Skeletal muscle tissue (tissue), 4 donors: ENCODE measurements around the gene ITPRID2. TPM values are rescaled to one million over a fixed set of nuclear protein-coding genes. Genes with fewer than 3 reads are reported as not detected.
"Not testable (repeated sequence)": the region's sequence is repeated elsewhere in the genome, so short reads cannot be mapped to it uniquely, and the experiment has no call there.

Experiments used
- H3K27ac ChIP-seq: one replicate; pipeline ENCODE4 v1.7.0; 2013; ENCODE audit warnings: mild to moderate bottlenecking, low read depth, low read length, inconsistent platforms
- H3K27me3 ChIP-seq, 3 donors: one replicate each; pipeline ENCODE4 v1.7.0; 2013; ENCODE audit warnings: low read length in 3 of 3; ENCODE audit not compliant: control insufficient read depth in 3 of 3, insufficient read depth in 3 of 3
- H3K36me3 ChIP-seq, 3 donors: one replicate each; pipeline ENCODE4 v1.7.0; 2013; ENCODE audit warnings: low read length in 3 of 3; ENCODE audit not compliant: control insufficient read depth in 3 of 3, insufficient read depth in 3 of 3
- H3K4me1 ChIP-seq, 3 donors: one replicate each; pipeline ENCODE4 v1.7.0; 2013; ENCODE audit warnings: low read length in 3 of 3, mild to moderate bottlenecking in 3 of 3; ENCODE audit not compliant: control insufficient read depth in 3 of 3, insufficient read depth in 3 of 3
- H3K4me3 ChIP-seq, 3 donors: one replicate each; pipeline ENCODE4 v1.7.0; 2013; ENCODE audit warnings: low read length in 3 of 3
- H3K9ac ChIP-seq, 3 donors: one replicate each; pipeline ENCODE4 v1.7.0; 2013; ENCODE audit warnings: low read length in 3 of 3, mild to moderate bottlenecking in 3 of 3, moderate library complexity in 2 of 3, low read depth in 1 of 3
- H3K9me3 ChIP-seq, 3 donors: one replicate each; pipeline ENCODE4 v1.7.0; 2013; ENCODE audit warnings: low read length in 3 of 3; ENCODE audit not compliant: control insufficient read depth in 3 of 3
- total RNA-seq: library from RNA; depleted of rRNA; stranded (reverse); fragments of >200 nt; gene quantifications from one replicate; pipeline ENCODE4 v1.2.3, GENCODE V29; 2014
- donor health status: Osteomylitis.

ITPRID2 gene
- total RNA-seq, 1 donor from 2014 or later = 43.3 TPM

DNA sequence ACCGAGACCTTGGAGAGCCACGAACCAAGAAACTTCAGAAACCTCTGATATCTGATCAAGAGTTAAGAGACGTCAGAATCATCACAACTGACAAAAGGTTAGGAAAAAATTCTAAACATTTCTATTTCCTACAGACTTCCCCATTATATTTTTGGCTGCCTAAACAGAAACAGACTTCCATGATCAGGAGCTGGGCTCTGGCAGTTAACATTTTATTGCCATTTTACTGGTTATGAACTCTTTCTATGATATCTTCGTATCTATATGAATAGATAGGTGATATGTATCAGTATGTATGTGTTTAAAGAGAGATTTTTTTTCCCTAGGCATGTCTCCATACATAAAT lies 63.0 kb downstream of the ITPRID2 start:
- Histone ChIP-seq H3K4me3 (peak overlapping the region in 1 of 3 donors; percentile 25), H3K36me3 (no peaks in the 10 kb centered on the region), H3K27ac (no peak overlapping the region), H3K4me1 (no peaks in the 10 kb centered on the region), H3K27me3 (no peaks in the 10 kb centered on the region), H3K9me3 (no peaks in the 10 kb centered on the region), H3K9ac (no peak overlapping the region)

DNA sequence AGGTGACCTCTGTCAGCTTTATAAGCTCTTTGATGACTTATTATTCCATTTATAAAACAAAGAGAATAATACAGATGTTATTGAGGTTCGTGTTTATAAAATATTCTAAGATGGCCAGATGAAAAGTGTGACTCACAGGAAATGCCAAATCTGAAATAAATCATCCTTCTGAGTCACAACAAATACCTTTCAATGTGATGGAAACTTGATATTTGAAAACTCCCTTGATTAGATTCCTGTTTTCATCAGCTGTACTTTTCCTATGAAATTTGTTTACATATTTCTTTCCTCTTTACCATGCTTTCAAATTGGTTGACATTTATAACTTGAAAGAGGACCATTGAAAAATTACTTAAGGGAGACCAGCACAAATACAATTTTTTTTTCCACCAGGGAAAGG lies 63.5 kb downstream of the ITPRID2 start:
- H3K27ac ChIP-seq = no peak overlapping the region
- no peaks in the 10 kb centered on the region for H3K9me3 ChIP-seq
- no peak overlapping the region for H3K4me3 ChIP-seq
- no peak overlapping the region for H3K9ac ChIP-seq
- no peaks in the 10 kb centered on the region for H3K36me3 ChIP-seq
- no peaks in the 10 kb centered on the region for H3K27me3 ChIP-seq
- no peaks in the 10 kb centered on the region for H3K4me1 ChIP-seq

DNA sequence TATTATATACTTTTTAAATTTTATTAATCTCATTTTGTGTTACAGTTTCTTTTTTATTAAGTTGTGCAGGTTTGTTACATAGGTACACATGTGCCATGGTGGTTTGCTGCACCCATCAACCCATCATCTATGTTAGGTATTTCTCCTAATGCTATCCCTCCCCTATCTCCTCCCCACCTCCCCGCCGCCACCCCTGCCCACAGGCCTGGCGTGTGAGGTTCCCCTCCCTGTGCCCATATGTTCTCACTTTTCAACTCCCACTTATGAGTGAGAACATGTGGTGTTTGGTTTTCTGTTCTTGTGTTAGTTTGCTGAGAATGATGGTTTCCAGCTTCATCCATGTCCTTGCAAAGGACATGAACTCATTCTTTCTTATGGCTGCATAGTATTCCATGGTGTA lies 64.3 kb downstream of the ITPRID2 start:
- H3K36me3 ChIP-seq, H3K9ac ChIP-seq, H3K9me3 ChIP-seq, H3K4me3 ChIP-seq, H3K27me3 ChIP-seq, H3K4me1 ChIP-seq, H3K27ac ChIP-seq: not testable (repeated sequence)

DNA sequence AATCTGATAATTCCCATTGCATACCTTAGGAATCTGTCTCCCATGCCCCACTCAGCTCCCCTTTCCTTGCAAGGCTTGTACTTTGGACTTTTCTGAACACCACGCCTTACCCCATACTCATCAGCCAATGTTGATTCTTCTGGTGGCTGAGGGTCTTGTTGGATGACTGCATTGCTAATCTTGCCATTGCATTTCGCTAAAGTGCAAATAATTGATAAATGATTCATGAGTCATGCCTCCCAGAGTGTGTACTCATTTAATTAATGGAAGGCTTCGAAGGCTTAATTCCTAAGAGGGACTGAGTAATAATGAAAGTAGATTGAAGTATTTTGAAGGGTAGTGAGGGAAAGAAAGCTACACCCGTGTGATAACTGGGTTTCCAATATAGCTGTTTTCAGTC lies 66.1 kb downstream of the ITPRID2 start:
- Histone ChIP-seq H3K4me3 (no peak overlapping the region), H3K4me1 (no peaks in the 10 kb centered on the region), H3K36me3 (no peaks in the 10 kb centered on the region), H3K27ac (no peak overlapping the region), H3K27me3 (no peaks in the 10 kb centered on the region), H3K9ac (no peak overlapping the region), H3K9me3 (no peaks in the 10 kb centered on the region)

DNA sequence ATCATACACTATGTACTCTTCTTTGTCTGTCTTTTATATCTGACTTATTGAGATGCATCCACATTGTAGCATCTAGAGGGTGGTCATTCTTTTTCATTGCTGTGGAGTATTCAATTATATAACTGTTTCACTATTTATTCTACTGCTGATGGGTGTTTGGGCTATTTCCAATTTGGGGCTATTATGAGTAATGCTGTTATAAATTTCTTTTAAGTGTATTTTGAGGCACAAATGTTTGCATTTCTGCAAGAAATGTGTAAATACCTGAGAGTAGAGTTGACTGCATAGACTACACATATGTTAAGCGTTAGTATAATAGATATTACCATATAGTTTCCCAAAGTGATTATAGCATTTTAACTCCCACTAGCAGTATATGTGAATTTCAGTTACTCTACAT lies 67.2 kb downstream of the ITPRID2 start:
- Histone ChIP-seq H3K36me3 (no peaks in the 10 kb centered on the region), H3K27me3 (no peaks in the 10 kb centered on the region), H3K9ac (no peak overlapping the region), H3K9me3 (no peaks in the 10 kb centered on the region), H3K27ac (no peak overlapping the region), H3K4me1 (no peaks in the 10 kb centered on the region), H3K4me3 (no peak overlapping the region)

DNA sequence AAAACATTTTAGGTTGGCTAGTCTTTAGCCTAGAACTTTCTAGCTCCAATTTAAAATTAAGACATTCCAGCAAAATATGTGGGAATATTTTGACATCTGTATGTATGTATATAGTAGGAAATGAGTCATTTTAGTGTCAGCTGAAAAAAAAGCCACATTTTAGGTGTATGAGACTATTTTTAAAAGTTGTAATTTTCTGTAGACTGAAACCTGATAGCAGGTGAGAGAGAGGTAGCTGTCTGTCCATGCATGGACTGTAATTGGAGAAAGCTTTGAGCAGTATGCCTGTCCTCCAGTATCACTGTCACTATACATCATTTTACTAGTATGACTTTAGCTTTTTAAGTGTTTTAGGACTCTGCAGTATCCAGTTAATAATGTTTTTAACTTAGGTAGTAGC lies 68.0 kb downstream of the ITPRID2 start:
- Histone ChIP-seq H3K4me1 (no peaks in the 10 kb centered on the region), H3K9ac (no peak overlapping the region), H3K27me3 (no peaks in the 10 kb centered on the region), H3K4me3 (no peak overlapping the region), H3K36me3 (no peaks in the 10 kb centered on the region), H3K27ac (no peak overlapping the region), H3K9me3 (no peaks in the 10 kb centered on the region)

DNA sequence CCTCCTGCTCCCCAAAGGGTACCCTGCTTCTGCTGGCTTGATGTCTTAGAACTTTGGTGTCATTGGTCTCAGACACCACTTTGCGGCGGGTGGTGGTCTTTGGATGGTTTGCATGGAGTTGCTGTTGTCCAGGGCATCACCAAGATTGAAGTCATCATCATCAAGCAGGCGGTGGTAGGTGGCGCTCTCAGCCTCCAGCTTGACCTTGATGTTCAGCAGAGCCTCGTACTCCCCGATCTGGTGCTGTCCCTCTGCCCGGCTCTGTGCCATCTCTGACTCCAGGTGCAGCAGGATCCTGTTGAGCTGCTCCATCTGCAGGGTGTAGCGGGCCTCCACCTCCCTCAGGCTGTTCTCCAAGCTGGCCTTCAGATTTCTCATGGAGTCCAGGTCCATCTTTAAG lies 69.6 kb downstream of the ITPRID2 start:
- not testable (repeated sequence) for H3K4me1 ChIP-seq, H3K36me3 ChIP-seq, H3K27ac ChIP-seq, H3K4me3 ChIP-seq, H3K27me3 ChIP-seq, H3K9me3 ChIP-seq, H3K9ac ChIP-seq

DNA sequence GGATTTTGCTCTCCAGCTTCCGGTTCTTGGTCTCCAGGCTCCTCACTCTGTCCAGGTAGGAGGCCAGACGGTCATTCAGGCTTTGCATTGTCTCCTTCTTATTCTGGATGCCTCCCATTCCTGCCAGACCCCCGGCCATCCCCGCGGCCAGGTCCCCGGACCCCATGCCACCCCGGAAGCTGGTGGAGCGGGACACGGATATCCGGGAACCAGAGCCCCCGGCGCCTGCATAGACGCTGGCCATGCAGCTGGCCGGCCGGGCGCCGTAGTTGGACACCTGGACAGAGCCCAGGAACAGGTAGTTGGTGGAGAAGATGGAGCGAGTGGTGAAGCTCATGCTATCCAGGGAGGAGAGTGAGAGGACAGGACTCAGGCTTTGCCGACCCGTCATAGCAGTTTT lies 70.6 kb downstream of the ITPRID2 start:
- H3K27ac ChIP-seq = no peak overlapping the region
- no peaks in the 10 kb centered on the region for H3K4me1 ChIP-seq
- no peaks in the 10 kb centered on the region for H3K27me3 ChIP-seq
- H3K4me3 ChIP-seq = no peak overlapping the region
- H3K9ac ChIP-seq = no peak overlapping the region
- H3K36me3 ChIP-seq = no peaks in the 10 kb centered on the region
- no peaks in the 10 kb centered on the region for H3K9me3 ChIP-seq

DNA sequence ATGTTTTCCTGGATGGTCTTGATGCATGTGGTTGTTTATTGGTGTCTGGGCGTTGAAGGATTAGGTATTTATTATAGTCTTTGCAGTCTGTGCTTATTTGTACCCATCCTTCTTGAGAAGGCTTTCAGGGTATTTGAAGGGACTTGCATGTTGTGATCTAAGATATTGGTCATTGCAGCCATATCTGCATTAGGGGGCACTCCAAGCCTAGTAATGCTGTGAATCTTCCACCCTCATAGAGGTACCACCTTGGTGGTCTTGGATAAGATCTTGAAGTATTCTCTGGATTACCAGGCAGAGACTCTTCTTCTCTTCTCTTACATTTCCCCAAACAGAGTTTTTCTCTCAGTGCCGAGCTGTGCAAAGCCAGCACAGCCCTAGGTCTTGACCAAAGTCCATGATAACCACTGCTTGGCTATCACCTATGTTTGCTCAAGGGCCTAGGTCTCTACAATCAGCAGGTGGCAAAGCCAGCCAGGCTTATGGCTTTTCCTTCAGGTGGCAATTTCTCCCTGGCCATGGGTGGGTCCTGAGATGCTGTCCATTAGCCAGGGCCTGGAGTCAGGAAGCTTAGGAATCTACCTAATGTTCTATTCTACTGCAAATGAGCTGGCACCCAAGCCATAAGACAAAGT lies 78.7 kb downstream of the ITPRID2 start:
- Histone ChIP-seq H3K4me3 (no peak overlapping the region), H3K4me1 (no peaks in the 10 kb centered on the region), H3K27ac (no peak overlapping the region), H3K27me3 (no peaks in the 10 kb centered on the region), H3K36me3 (no peaks in the 10 kb centered on the region), H3K9me3 (no peaks in the 10 kb centered on the region), H3K9ac (no peak overlapping the region)

DNA sequence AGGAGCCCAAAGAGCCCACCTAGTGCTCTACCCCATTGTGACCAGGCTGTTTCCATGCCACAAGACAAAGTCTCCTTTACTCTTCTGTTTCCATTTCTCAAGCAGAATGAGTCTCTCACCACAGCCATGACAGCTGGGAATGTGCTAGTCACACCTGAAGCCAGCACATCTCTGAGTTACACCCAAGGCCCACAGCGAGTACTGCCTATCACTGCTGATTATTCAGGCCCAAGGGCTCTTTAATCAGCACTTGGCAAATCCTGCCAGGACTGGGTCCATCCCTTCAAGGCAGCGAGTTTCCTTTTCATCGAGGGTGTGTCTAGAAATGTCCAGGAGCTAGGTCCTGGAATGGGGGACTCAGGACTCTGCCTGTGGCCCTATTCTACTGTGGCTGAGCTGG lies 79.5 kb downstream of the ITPRID2 start:
- no peak overlapping the region for H3K9ac ChIP-seq
- H3K4me1 ChIP-seq = no peaks in the 10 kb centered on the region
- no peaks in the 10 kb centered on the region for H3K36me3 ChIP-seq
- H3K27ac ChIP-seq = no peak overlapping the region
- H3K9me3 ChIP-seq = no peaks in the 10 kb centered on the region
- H3K4me3 ChIP-seq = no peak overlapping the region
- no peaks in the 10 kb centered on the region for H3K27me3 ChIP-seq
